Lower lobe of right lung (tissue), 2 donors: Measurements from ENCODE around the gene KRTAP4-9. TPM values are rescaled to one million over a fixed set of nuclear protein-coding genes. Genes with fewer than 3 reads are reported as not detected.
"Not testable (repeated sequence)": the region's sequence is repeated elsewhere in the genome, so short reads cannot be mapped to it uniquely, and the experiment has no call there.

Experiments
- ATAC-seq, 2 donors: fragments of 200-7000 bp; cut with Tn5 transposase; one replicate each; pipeline ENCODE4 v1.9.1; 2020 to 2022; ENCODE audit warnings: mild to moderate bottlenecking in 2 of 2, moderate library complexity in 2 of 2
- DNase-seq: peaks from one replicate; pipeline ENCODE4 v3.0.0-alpha.2; 2020
- H3K27ac ChIP-seq: fragments of 200-600 bp; one replicate; pipeline ENCODE4 v1.8.0; 2022
- H3K27me3 ChIP-seq: fragments of 200-600 bp; one replicate; pipeline ENCODE4 v1.8.0; 2022; ENCODE audit warnings: low read depth
- H3K36me3 ChIP-seq: fragments of 200-600 bp; one replicate; pipeline ENCODE4 v1.8.0; 2022; ENCODE audit warnings: mild to moderate bottlenecking
- H3K4me1 ChIP-seq: fragments of 200-600 bp; one replicate; pipeline ENCODE4 v1.8.0; 2022
- H3K4me3 ChIP-seq: fragments of 200-600 bp; one replicate; pipeline ENCODE4 v1.8.0; 2022; ENCODE audit warnings: mild to moderate bottlenecking
- H3K9me3 ChIP-seq: fragments of 200-600 bp; one replicate; pipeline ENCODE4 v1.8.0; 2022
- CTCF ChIP-seq: fragments of 200-600 bp; IDR thresholded peaks from one replicate; pipeline ENCODE4 v1.8.0; 2022; ENCODE audit warnings: antibody characterized with exemption, mild to moderate bottlenecking
- intact Hi-C: fragments of 100-400 bp; cut with DNase I; formaldehyde crosslinking; loops from one replicate; pipeline ENCODE4 v1.11.0; 2022
- total RNA-seq: library from RNA; stranded (reverse); fragmentation: NEBNext Ultra II Directional; extraction: Animal tissue kit (Norgen Biotek cat#: 25700); gene quantifications from one replicate; pipeline ENCODE4 v1.2.1, GENCODE V29; 2021
- donor health status: DM: no; HTN: yes; CAD: no; lungs with severe emphysema.

The KRTAP4-9 gene
- total RNA-seq, 1 donor from 2014 or later = not detected

- Histone ChIP-seq H3K27me3 (no peaks in the 10 kb centered on the region), H3K9me3 (no peaks in the 10 kb centered on the region), H3K4me1 (no peaks in the 10 kb centered on the region), H3K4me3 (no peak overlapping the region), H3K27ac (no peak overlapping the region), H3K36me3 (no peaks in the 10 kb centered on the region)
- ATAC-seq (no peak), DNase-seq (no peak)
- TF ChIP-seq CTCF = no peak
- intact Hi-C loops = no loop called here
Measured at GRCh38 chr17:41071606-41072360, 33.4 kb upstream of the KRTAP4-9 start.

DNA sequence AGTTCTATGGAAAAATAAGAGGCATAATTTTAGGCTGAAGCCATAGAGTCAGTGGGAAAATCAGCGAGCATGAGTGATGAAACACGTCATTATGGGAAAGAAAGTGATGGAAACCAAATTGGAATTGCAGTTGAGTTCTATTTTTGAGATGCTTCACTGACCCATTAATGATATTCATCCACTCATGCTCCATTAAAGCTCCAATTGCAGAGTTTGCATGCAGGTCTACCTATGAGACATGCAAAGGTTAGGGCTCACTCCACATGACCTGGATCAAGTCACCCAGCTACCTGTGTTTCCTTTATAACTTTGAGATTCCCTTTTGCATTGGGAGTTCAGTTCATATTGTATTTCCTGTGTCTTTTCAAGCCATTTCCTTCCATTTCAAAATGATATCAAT, 31.5 kb upstream of the KRTAP4-9 start:
- H3K9me3 ChIP-seq = no peaks in the 10 kb centered on the region
- TF ChIP-seq CTCF = no peak
- H3K4me1 ChIP-seq = no peaks in the 10 kb centered on the region
- no peaks in the 10 kb centered on the region for H3K36me3 ChIP-seq
- DNase-seq (no peak), ATAC-seq (no peak)
- H3K4me3 ChIP-seq = no peak overlapping the region
- no peaks in the 10 kb centered on the region for H3K27me3 ChIP-seq
- intact Hi-C loops = no loop called here
- no peak overlapping the region for H3K27ac ChIP-seq

GRCh38 chr17:41076788-41077187, 28.4 kb upstream of the KRTAP4-9 start:
- intact Hi-C loops = no loop called here
- Histone ChIP-seq H3K4me1 (no peaks in the 10 kb centered on the region), H3K27me3 (no peaks in the 10 kb centered on the region), H3K36me3 (no peaks in the 10 kb centered on the region), H3K4me3 (no peak overlapping the region), H3K9me3 (no peaks in the 10 kb centered on the region), H3K27ac (no peak overlapping the region)
- TF ChIP-seq CTCF = no peak
- ATAC-seq = no peak
- no peak for DNase-seq

- Histone ChIP-seq H3K36me3 (no peaks in the 10 kb centered on the region), H3K4me3 (no peak overlapping the region), H3K9me3 (no peaks in the 10 kb centered on the region), H3K27me3 (no peaks in the 10 kb centered on the region), H3K27ac (no peak overlapping the region), H3K4me1 (no peaks in the 10 kb centered on the region)
- DNase-seq = no peak
- intact Hi-C loops = no loop called here
- TF ChIP-seq CTCF = no peak
- no peak for ATAC-seq
Measured at GRCh38 chr17:41082626-41083025, 22.6 kb upstream of the KRTAP4-9 start.

DNA sequence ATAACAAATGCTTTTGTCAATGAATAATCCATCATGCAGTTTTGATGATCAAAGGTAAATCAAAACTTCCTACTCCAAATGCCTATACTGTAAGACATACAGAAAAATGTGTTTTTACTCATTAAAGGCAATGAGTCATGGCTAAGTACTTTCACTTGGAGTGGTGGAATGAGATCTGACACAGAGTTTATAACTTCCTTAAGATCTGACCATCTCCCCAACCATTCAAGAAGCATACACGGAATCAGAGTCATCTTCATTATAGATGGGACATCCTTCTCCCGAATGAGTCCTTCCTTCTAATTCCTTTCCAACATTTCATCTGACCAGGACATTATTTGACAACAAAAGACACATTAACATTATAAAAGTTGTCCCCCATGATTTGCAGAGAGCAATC, 21.8 kb upstream of the KRTAP4-9 start:
- H3K27ac ChIP-seq, ATAC-seq, H3K4me3 ChIP-seq, intact Hi-C loops, DNase-seq, H3K36me3 ChIP-seq, H3K4me1 ChIP-seq, H3K27me3 ChIP-seq, H3K9me3 ChIP-seq: not testable (repeated sequence)

GRCh38 chr17:41084100-41084856, 20.9 kb upstream of the KRTAP4-9 start, which contains the start of gene KRTAP4-7:
Gene KRTAP4-7 (plus strand): TSS chr17:41084150. CDS start chr17:41084207, 57 bp downstream.
- H3K4me3 ChIP-seq, intact Hi-C loops, DNase-seq: not testable (repeated sequence)

GRCh38 chr17:41088760-41089352, 16.3 kb upstream of the KRTAP4-9 start:
- intact Hi-C loops, H3K27ac ChIP-seq: not testable (repeated sequence)

More at GRCh38 chr17:41084100-41084856, 20.9 kb upstream of the KRTAP4-9 start, which contains the start of gene KRTAP4-7:
- H3K27me3 ChIP-seq, H3K36me3 ChIP-seq, ATAC-seq, H3K9me3 ChIP-seq, H3K27ac ChIP-seq, H3K4me1 ChIP-seq: not testable (repeated sequence)

More at GRCh38 chr17:41088760-41089352, 16.3 kb upstream of the KRTAP4-9 start:
- H3K36me3 ChIP-seq, H3K4me3 ChIP-seq, DNase-seq, H3K27me3 ChIP-seq, ATAC-seq, H3K4me1 ChIP-seq, H3K9me3 ChIP-seq: not testable (repeated sequence)
